ENCODE data around the gene CBS. TPM values are rescaled to one million over a fixed set of nuclear protein-coding genes. Genes with fewer than 3 reads are reported as not detected.

CBS gene
- total and polyA plus RNA-seq, 2 donors (not counting 1 experiment from before 2014, with no cell fraction given), result 0.15 to 2.0 TPM

GRCh38 chr21:43027846-43028731 lies 47.5 kb downstream of the CBS start:
- no peak for ATAC-seq (ENCODE audit: low read depth)
- ChIA-PET CTCF (no interaction called here), POLR2A (interaction anchor here (1.2 kb wide), 1 partner anchor 12 kb away, joined by 3 read pairs; no protein-coding TSS in a partner anchor)
- no peaks in the 10 kb centered on the region for H3K4me1 ChIP-seq (ENCODE audit: control insufficient read depth in 2 of 2, insufficient read depth in 2 of 2, low read length in 2 of 2)
- Mint-ChIP-seq H3K27ac (no peak overlapping the region), H3K27me3 (no peaks in the 10 kb centered on the region), H3K4me3 (no peak overlapping the region), H3K4me1 (no peaks in the 10 kb centered on the region), H3K9me3 (ENCODE audit: insufficient read depth) (no peaks in the 10 kb centered on the region)
- no peak overlapping the region for H3K4me3 ChIP-seq (ENCODE audit: control extremely low read depth in 1 of 5, extremely low read depth in 1 of 5, insufficient read depth in 1 of 5, low read depth in 2 of 5, low read length in 4 of 5)
- no peak overlapping the region for H3K27ac ChIP-seq (ENCODE audit: low read length in 2 of 2)
- TF ChIP-seq EZH2 (IDR thresholded peaks at IDR 0.05; ENCODE audit: borderline replicate concordance, insufficient read depth, low read depth, low read length, poor library complexity, severe bottlenecking), result no peak
- no peak for TF ChIP-seq CTCF (IDR thresholded peaks at IDR 0.05)
- no peaks in the 10 kb centered on the region for H3K79me2 ChIP-seq (ENCODE audit: control insufficient read depth, insufficient read depth, low read length)
- 96% methylated on average over 26 of the region's 27 CpGs for WGBS (ENCODE audit: insufficient coverage)
- DNase-seq, result no peak
- intact Hi-C loops (cut with micrococcal nuclease), result no loop called here
- no peak overlapping the region for H3K9ac ChIP-seq (ENCODE audit: low read length)
- H3K27me3 ChIP-seq (replicated peaks in 1 of 4; ENCODE audit: control extremely low read depth in 1 of 4, control insufficient read depth in 3 of 4, insufficient read depth in 4 of 4, low read length in 3 of 4), result no peaks in the 10 kb centered on the region
- no peaks in the 10 kb centered on the region for H4K20me1 ChIP-seq (ENCODE audit: control insufficient read depth, insufficient read depth, low read length, poor library complexity, severe bottlenecking)
- H3K9me3 ChIP-seq (ENCODE audit: control extremely low read depth in 1 of 3, control insufficient read depth in 2 of 3, insufficient read depth in 1 of 3, low read length in 2 of 3), result no peaks in the 10 kb centered on the region
- no peak overlapping the region for H2AFZ ChIP-seq (ENCODE audit: insufficient read depth, low read depth, low read length, poor library complexity, severe bottlenecking)
- peaks cover 0 to 55% of the 10 kb centered on the region in 2 experiments for H3K36me3 ChIP-seq (replicated peaks in 1 of 2; ENCODE audit: control extremely low read depth in 1 of 2, control insufficient read depth in 1 of 2, extremely low read depth in 1 of 2, insufficient read depth in 2 of 2, low read length in 1 of 2)
- no peak overlapping the region for H3K4me2 ChIP-seq (replicated peaks; ENCODE audit: low read depth, low read length, poor library complexity, severe bottlenecking)

GRCh38 chr21:43025636-43026180 lies 49.9 kb downstream of the CBS start:
- Mint-ChIP-seq H3K4me3 (no peak overlapping the region), H3K9me3 (ENCODE audit: insufficient read depth) (no peaks in the 10 kb centered on the region), H3K27ac (no peak overlapping the region), H3K4me1 (peaks cover 4% of the 10 kb centered on the region), H3K27me3 (no peaks in the 10 kb centered on the region)
- peaks cover 0 to 62% of the 10 kb centered on the region in 2 experiments for H3K36me3 ChIP-seq (replicated peaks in 1 of 2; ENCODE audit: control extremely low read depth in 1 of 2, control insufficient read depth in 1 of 2, extremely low read depth in 1 of 2, insufficient read depth in 2 of 2, low read length in 1 of 2)
- H3K9me3 ChIP-seq (ENCODE audit: control extremely low read depth in 1 of 3, control insufficient read depth in 2 of 3, insufficient read depth in 1 of 3, low read length in 2 of 3), result no peaks in the 10 kb centered on the region
- POLR2A ChIA-PET, result no interaction called here
- no peak overlapping the region for H3K4me3 ChIP-seq (ENCODE audit: control extremely low read depth in 1 of 5, extremely low read depth in 1 of 5, insufficient read depth in 1 of 5, low read depth in 2 of 5, low read length in 4 of 5)
- no peak overlapping the region for H3K9ac ChIP-seq (ENCODE audit: low read length)
- no peak overlapping the region for H3K27ac ChIP-seq (ENCODE audit: low read length in 2 of 2)
- no peaks in the 10 kb centered on the region for H4K20me1 ChIP-seq (ENCODE audit: control insufficient read depth, insufficient read depth, low read length, poor library complexity, severe bottlenecking)
- H3K79me2 ChIP-seq (ENCODE audit: control insufficient read depth, insufficient read depth, low read length), result no peaks in the 10 kb centered on the region
- WGBS (ENCODE audit: insufficient coverage), result 90% methylated on average over 2 of the region's 6 CpGs
- H3K4me2 ChIP-seq (replicated peaks; ENCODE audit: low read depth, low read length, poor library complexity, severe bottlenecking), result no peak overlapping the region
- CTCF ChIA-PET, result no interaction called here
- H3K27me3 ChIP-seq (replicated peaks in 1 of 4; ENCODE audit: control extremely low read depth in 1 of 4, control insufficient read depth in 3 of 4, insufficient read depth in 4 of 4, low read length in 3 of 4), result no peaks in the 10 kb centered on the region
- DNase-seq (no peak), ATAC-seq (ENCODE audit: low read depth) (no peak)
- peaks cover 0 to 4% of the 10 kb centered on the region in 2 donors for H3K4me1 ChIP-seq (ENCODE audit: control insufficient read depth in 2 of 2, insufficient read depth in 2 of 2, low read length in 2 of 2)
- intact Hi-C loops (cut with micrococcal nuclease), result no loop called here
- H2AFZ ChIP-seq (ENCODE audit: insufficient read depth, low read depth, low read length, poor library complexity, severe bottlenecking), result no peak overlapping the region
- no peak for TF ChIP-seq EZH2 (IDR thresholded peaks at IDR 0.05; ENCODE audit: borderline replicate concordance, insufficient read depth, low read depth, low read length, poor library complexity, severe bottlenecking)
- TF ChIP-seq CTCF (IDR thresholded peaks at IDR 0.05), result no peak
